ENCODE measurements around the gene ELOVL2.
"Not testable (repeated sequence)": the region's sequence is repeated elsewhere in the genome, so short reads cannot be mapped to it uniquely, and the experiment has no call there.

ELOVL2 gene, protein sequence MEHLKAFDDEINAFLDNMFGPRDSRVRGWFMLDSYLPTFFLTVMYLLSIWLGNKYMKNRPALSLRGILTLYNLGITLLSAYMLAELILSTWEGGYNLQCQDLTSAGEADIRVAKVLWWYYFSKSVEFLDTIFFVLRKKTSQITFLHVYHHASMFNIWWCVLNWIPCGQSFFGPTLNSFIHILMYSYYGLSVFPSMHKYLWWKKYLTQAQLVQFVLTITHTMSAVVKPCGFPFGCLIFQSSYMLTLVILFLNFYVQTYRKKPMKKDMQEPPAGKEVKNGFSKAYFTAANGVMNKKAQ

DNA sequence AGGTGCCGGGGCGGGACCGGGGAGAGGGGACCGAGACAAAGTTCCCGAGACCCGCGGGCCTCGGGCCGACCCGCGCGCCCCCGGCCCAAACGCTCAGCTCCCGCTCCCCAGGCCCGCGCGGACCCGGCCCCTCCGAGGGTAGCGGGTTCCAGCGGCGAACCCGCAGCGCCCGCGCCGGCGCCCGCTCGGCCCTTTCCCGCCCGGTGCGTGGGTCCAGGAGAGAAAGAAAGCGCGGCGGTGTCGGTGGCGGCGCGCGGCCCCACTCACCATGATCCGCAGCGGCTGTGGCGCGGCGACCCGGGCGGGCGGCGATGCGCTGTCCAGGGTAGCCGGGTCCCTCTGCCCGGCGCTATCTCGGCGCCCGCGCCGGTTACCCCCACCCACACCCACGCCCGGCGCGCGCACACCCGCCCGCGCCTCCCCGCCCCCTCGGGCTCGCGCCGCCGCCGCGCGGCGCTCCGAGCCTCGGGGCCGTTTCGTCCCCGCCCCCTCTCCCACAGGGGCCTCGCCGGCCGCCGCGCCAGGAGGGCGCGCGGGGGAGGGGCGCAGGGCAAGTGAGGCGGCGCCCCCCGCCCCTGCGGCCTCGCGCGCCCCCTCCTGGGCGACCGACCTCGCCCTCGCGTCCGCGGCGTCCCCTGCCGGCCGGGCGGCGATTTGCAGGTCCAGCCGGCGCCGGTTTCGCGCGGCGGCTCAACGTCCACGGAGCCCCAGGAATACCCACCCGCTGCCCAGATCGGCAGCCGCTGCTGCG lies at the start of gene ELOVL2:
Gene ELOVL2, minus strand, starts transcription at position 345 of the 751 bp plus-strand sequence. Its CDS starts 75 bp downstream, at position 270.
- no peak for TF ChIP-seq EZH2phosphoT487 (conservative IDR thresholded peaks at IDR 0.05; ENCODE audit: low read length)
- TF ChIP-seq, protein P1, sequence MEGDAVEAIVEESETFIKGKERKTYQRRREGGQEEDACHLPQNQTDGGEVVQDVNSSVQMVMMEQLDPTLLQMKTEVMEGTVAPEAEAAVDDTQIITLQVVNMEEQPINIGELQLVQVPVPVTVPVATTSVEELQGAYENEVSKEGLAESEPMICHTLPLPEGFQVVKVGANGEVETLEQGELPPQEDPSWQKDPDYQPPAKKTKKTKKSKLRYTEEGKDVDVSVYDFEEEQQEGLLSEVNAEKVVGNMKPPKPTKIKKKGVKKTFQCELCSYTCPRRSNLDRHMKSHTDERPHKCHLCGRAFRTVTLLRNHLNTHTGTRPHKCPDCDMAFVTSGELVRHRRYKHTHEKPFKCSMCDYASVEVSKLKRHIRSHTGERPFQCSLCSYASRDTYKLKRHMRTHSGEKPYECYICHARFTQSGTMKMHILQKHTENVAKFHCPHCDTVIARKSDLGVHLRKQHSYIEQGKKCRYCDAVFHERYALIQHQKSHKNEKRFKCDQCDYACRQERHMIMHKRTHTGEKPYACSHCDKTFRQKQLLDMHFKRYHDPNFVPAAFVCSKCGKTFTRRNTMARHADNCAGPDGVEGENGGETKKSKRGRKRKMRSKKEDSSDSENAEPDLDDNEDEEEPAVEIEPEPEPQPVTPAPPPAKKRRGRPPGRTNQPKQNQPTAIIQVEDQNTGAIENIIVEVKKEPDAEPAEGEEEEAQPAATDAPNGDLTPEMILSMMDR (IDR thresholded peaks at IDR 0.05; ENCODE audit: insufficient read depth, low read length, poor library complexity, severe bottlenecking), result peak; percentile 96
- Histone ChIP-seq H3K4me2 (ENCODE audit: low read depth, low read length, poor library complexity, severe bottlenecking) (peak within 1 kb of the TSS; percentile 59), H3K36me3 (ENCODE audit: low read length) (no peaks in the 10 kb centered on the region), H3K4me3 (ENCODE audit: insufficient read depth, low read length, poor library complexity, severe bottlenecking) (peak within 1 kb of the TSS; percentile 87), H3K79me2 (ENCODE audit: insufficient read depth, low read length) (no peaks in the 10 kb centered on the region), H3K27me3 (ENCODE audit: low read length) (no peaks in the 10 kb centered on the region), H3F3A (ENCODE audit: insufficient read depth) (0 out of 2 replicates have a peak, but pooled peaks cover 11% of the 10 kb centered on the region), H3K9ac (ENCODE audit: low read length) (peak within 1 kb of the TSS; percentile 57), H3K27ac (ENCODE audit: low read depth, low read length) (no peak within 1 kb of the TSS), H3K9me3 (ENCODE audit: insufficient read depth, low read length) (no peaks in the 10 kb centered on the region), H2AFZ (ENCODE audit: low read depth, low read length, severe bottlenecking) (peak within 1 kb of the TSS; percentile 82), H3K9me2 (replicated peaks; ENCODE audit: insufficient read depth, low read length) (no peaks in the 10 kb centered on the region), H4K20me1 (ENCODE audit: low read depth, low read length) (peaks cover 9% of the 10 kb centered on the region; the same call in 1 of the 2 replicates)

DNA sequence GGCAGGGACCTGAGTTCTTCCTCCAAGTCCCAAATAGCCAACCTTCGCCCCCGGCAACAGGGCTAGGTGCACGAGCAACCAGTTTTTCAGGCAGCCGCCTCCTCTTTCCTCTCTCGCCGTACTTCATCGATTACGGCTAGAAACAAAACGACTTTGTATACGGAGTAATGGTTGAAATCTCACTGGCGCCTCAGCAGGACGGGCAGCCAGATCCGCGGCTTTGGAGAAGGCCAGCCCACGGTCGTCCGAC lies 49.2 kb upstream of the ELOVL2 start:
- peak overlapping the region; percentile 89 for H3K4me3 ChIP-seq (ENCODE audit: insufficient read depth, low read length, poor library complexity, severe bottlenecking)
- peak overlapping the region; percentile 74 for H3K4me2 ChIP-seq (ENCODE audit: low read depth, low read length, poor library complexity, severe bottlenecking)
- no peaks in the 10 kb centered on the region for H3K36me3 ChIP-seq (ENCODE audit: low read length)
- H3K9me2 ChIP-seq (replicated peaks; ENCODE audit: insufficient read depth, low read length), result no peaks in the 10 kb centered on the region
- H3K9ac ChIP-seq (ENCODE audit: low read length), result peak overlapping the region; percentile 88
- no peaks in the 10 kb centered on the region for H4K20me1 ChIP-seq (ENCODE audit: low read depth, low read length)
- H3K27ac ChIP-seq (ENCODE audit: low read depth, low read length), result peak overlapping the region; percentile 71
- H3K79me2 ChIP-seq (ENCODE audit: insufficient read depth, low read length), result peaks cover 41% of the 10 kb centered on the region
- TF ChIP-seq, protein P1 (IDR thresholded peaks at IDR 0.05; ENCODE audit: insufficient read depth, low read length, poor library complexity, severe bottlenecking), result no peak
- no peak for TF ChIP-seq EZH2phosphoT487 (conservative IDR thresholded peaks at IDR 0.05; ENCODE audit: low read length)
- H3K9me3 ChIP-seq (ENCODE audit: insufficient read depth, low read length), result no peaks in the 10 kb centered on the region; the same call in 1 of the 2 replicates
- no peaks in the 10 kb centered on the region for H3K27me3 ChIP-seq (ENCODE audit: low read length)
- H2AFZ ChIP-seq (ENCODE audit: low read depth, low read length, severe bottlenecking), result peak overlapping the region; percentile 84
- H3F3A ChIP-seq (ENCODE audit: insufficient read depth), result peaks cover 9% of the 10 kb centered on the region; the same call in 1 of the 2 replicates

DNA sequence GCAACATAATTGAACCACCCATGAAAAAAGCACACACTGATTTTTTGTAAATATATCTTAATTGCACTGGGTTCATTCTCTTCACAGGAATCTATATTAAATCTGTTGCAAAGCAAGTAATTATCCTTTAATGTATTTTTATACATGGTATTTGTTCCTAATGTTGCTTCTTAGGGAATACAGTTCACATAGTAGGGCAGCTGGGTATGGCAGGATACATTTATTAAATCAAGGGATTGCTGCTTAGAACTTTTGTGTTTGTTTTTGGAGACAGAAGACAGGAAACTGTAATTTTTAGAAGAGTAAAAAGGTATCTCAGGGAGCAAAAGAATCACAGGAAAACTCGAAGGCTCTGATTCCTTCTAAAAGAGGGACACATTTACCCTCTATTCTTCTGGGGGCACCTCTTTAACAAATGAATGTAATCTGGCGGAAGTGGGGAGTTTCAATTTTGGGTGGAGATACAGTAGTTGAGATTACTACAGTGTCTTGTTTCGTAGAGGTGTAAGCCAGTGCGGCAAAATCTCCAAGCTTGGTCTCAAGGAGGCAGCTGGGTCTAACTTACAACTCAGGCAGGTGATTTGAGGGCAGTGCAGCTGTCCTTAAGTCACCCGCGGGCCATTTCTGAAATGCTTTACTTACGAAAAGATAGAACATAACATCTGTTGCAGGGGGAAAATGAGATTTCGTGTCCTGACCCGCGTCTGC lies 48.7 kb upstream of the ELOVL2 start:
- Histone ChIP-seq H3K9me3 (ENCODE audit: insufficient read depth, low read length) (no peaks in the 10 kb centered on the region; the same call in 1 of the 2 replicates), H3K4me3 (ENCODE audit: insufficient read depth, low read length, poor library complexity, severe bottlenecking) (peak overlapping the region; percentile 89), H3K27me3 (ENCODE audit: low read length) (no peaks in the 10 kb centered on the region), H3K9ac (ENCODE audit: low read length) (peak overlapping the region; percentile 88), H3K9me2 (replicated peaks; ENCODE audit: insufficient read depth, low read length) (no peaks in the 10 kb centered on the region), H3K79me2 (ENCODE audit: insufficient read depth, low read length) (peaks cover 37% of the 10 kb centered on the region), H3F3A (ENCODE audit: insufficient read depth) (peaks cover 6% of the 10 kb centered on the region; the same call in 1 of the 2 replicates), H3K4me2 (ENCODE audit: low read depth, low read length, poor library complexity, severe bottlenecking) (peak overlapping the region; percentile 74), H4K20me1 (ENCODE audit: low read depth, low read length) (no peaks in the 10 kb centered on the region), H2AFZ (ENCODE audit: low read depth, low read length, severe bottlenecking) (peak overlapping the region; percentile 84), H3K27ac (ENCODE audit: low read depth, low read length) (peak overlapping the region; percentile 71), H3K36me3 (ENCODE audit: low read length) (no peaks in the 10 kb centered on the region)
- no peak for TF ChIP-seq EZH2phosphoT487 (conservative IDR thresholded peaks at IDR 0.05; ENCODE audit: low read length)
- TF ChIP-seq, protein P1 (IDR thresholded peaks at IDR 0.05; ENCODE audit: insufficient read depth, low read length, poor library complexity, severe bottlenecking), result no peak

DNA sequence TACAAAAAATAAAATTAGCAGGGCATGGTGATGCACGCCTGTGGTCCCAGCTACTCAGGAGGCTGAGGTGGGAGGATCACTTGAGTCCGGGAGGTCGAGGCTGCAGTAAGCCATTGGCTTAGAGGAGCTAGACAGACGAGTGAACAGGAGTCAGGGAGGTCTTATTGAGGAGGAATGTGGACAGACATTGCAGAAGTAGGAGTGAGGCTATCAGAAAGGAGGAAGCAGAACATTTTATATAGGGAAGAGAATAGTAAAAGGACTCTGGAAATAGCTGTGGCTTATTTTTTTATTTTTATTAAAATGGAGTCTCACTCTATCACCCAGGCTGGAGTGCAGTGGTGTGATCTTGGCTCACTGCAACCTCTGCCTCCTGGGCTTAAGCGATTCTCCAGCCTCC lies 47.0 kb upstream of the ELOVL2 start:
- H3K4me3 ChIP-seq (ENCODE audit: insufficient read depth, low read length, poor library complexity, severe bottlenecking); H3K9me2 ChIP-seq (replicated peaks; ENCODE audit: insufficient read depth, low read length); H2AFZ ChIP-seq (ENCODE audit: low read depth, low read length, severe bottlenecking); H4K20me1 ChIP-seq (ENCODE audit: low read depth, low read length); H3K36me3 ChIP-seq (ENCODE audit: low read length); H3K27me3 ChIP-seq (ENCODE audit: low read length); H3K9me3 ChIP-seq (ENCODE audit: insufficient read depth, low read length); H3F3A ChIP-seq (ENCODE audit: insufficient read depth); H3K4me2 ChIP-seq (ENCODE audit: low read depth, low read length, poor library complexity, severe bottlenecking); H3K9ac ChIP-seq (ENCODE audit: low read length); H3K27ac ChIP-seq (ENCODE audit: low read depth, low read length): not testable (repeated sequence)
- H3K79me2 ChIP-seq (ENCODE audit: insufficient read depth, low read length), result peaks cover 20% of the 10 kb centered on the region

Measured in SU-DHL-6 (cell line).